Endothelial cell of umbilical vein (primary cell): Measurements from ENCODE around the gene ADRM1. TPM values are rescaled to one million over a fixed set of nuclear protein-coding genes. Genes with fewer than 3 reads are reported as not detected.

Experiments used
- BruUV-seq: library from RNA; stranded (reverse); fragments of 400-500 nt; replicated peaks from 2 replicates; lab custom pipeline; 2021; lab: Mats Ljungman, UMichigan
- CTCF ChIA-PET: fragments of 300-600, 350-600 bp; sonication (Branson Sonifier 250); formaldehyde crosslinking; loops from one replicate; lab custom pipeline; 2021; ENCODE audit warnings: antibody characterized with exemption, inconsistent platforms; lab: Charles Lee
- POLR2A ChIA-PET: fragments of 300-600, 350-600 bp; sonication (Branson Sonifier 250); formaldehyde crosslinking; loops from one replicate; lab custom pipeline; 2021; ENCODE audit warnings: antibody characterized with exemption, inconsistent platforms; lab: Charles Lee
- DNase-seq: peaks from one replicate; pipeline ENCODE4 v3.0.0-alpha.2; 2011; ENCODE audit warnings: low read depth, low spot score
- FAIRE-seq: peaks from 2 replicates; lab custom pipeline; 2011; peaks lifted over from hg19 to GRCh38; lab: Jason Lieb, UNC
- H2AFZ ChIP-seq: 2 replicates; pipeline ENCODE4 v1.6.0; 2012; ENCODE audit warnings: low read depth, low read length, control low read depth, inconsistent platforms
- H3K27ac ChIP-seq: 2 replicates; pipeline ENCODE4 v1.5.1; 2011; ENCODE audit warnings: low read depth, mild to moderate bottlenecking, control low read depth, low read length, moderate library complexity; ENCODE audit not compliant: insufficient read depth
- H3K27me3 ChIP-seq, 2 experiments: 2 replicates each; pipeline versions ENCODE4 v1.6.0 to v1.6.1; 2011; ENCODE audit warnings: low read length in 2 of 2, mixed read lengths in 1 of 2; ENCODE audit not compliant: control insufficient read depth in 2 of 2, insufficient read depth in 2 of 2
- H3K36me3 ChIP-seq, 2 experiments: 2 replicates in 1 of 2; 3 replicates in 1 of 2; pipeline ENCODE4 v1.5.1; 2011; ENCODE audit warnings: low read length in 2 of 2, mild to moderate bottlenecking in 1 of 2, moderate library complexity in 1 of 2; ENCODE audit not compliant: control insufficient read depth in 2 of 2, insufficient read depth in 2 of 2; ENCODE audit errors: extremely low read depth in 1 of 2
- H3K4me1 ChIP-seq: 3 replicates; pipeline ENCODE4 v1.5.1; 2011; ENCODE audit warnings: mild to moderate bottlenecking, low read length; ENCODE audit not compliant: control insufficient read depth, insufficient read depth; ENCODE audit errors: extremely low read depth
- H3K4me2 ChIP-seq: 2 replicates; pipeline ENCODE4 v1.6.1; 2011; ENCODE audit warnings: low read length, control low read depth, mixed read lengths; ENCODE audit not compliant: insufficient read depth
- H3K4me3 ChIP-seq, 3 experiments: fragments of 200-600 bp in 1 of 3; sonication (generic), shearing (Covaris generic) in 1 of 3; replicated peaks in 1 of 3; 2 replicates each; pipeline ENCODE4 v1.5.1; 2011 to 2016; ENCODE audit warnings: control low read depth in 3 of 3, low read length in 3 of 3, mild to moderate bottlenecking in 2 of 3, inconsistent platforms in 1 of 3, low read depth in 1 of 3, moderate library complexity in 1 of 3; ENCODE audit not compliant: insufficient read depth in 1 of 3
- H3K79me2 ChIP-seq: 2 replicates; pipeline ENCODE4 v1.6.0; 2012; ENCODE audit warnings: low read length, inconsistent platforms; ENCODE audit not compliant: control insufficient read depth, insufficient read depth
- H3K9ac ChIP-seq: replicated peaks from 2 replicates; pipeline ENCODE3; 2011; ENCODE audit warnings: low read length, control low read depth; ENCODE audit not compliant: insufficient read depth; ENCODE audit errors: extremely low read depth
- H3K9me1 ChIP-seq: replicated peaks from 3 replicates; pipeline ENCODE4 v1.6.0; 2011; ENCODE audit warnings: mild to moderate bottlenecking, low read length; ENCODE audit not compliant: control insufficient read depth, insufficient read depth; ENCODE audit errors: extremely low read depth
- H3K9me3 ChIP-seq: replicated peaks from 2 replicates; pipeline ENCODE4 v1.5.1; 2012; ENCODE audit warnings: low read length, inconsistent platforms; ENCODE audit not compliant: control insufficient read depth, insufficient read depth
- H4K20me1 ChIP-seq: replicated peaks from 2 replicates; pipeline ENCODE3; 2011; ENCODE audit warnings: mild to moderate bottlenecking, low read length; ENCODE audit not compliant: control insufficient read depth, insufficient read depth; ENCODE audit errors: extremely low read depth
- CTCF ChIP-seq, 2 donors: IDR thresholded peaks; 1 replicate in 1 of 2; 2 replicates in 1 of 2; pipeline ENCODE4 v1.5.1; 2011; ENCODE audit warnings: low read length in 2 of 2, mild to moderate bottlenecking in 2 of 2, moderate library complexity in 2 of 2, control low read depth in 1 of 2, inconsistent platforms in 1 of 2, low read depth in 1 of 2; ENCODE audit not compliant: insufficient read depth in 1 of 2; ENCODE audit errors: extremely low read depth in 1 of 2
- FOS ChIP-seq: IDR thresholded peaks from 2 replicates; pipeline ENCODE4 v1.6.1; 2011; ENCODE audit warnings: mild to moderate bottlenecking, low read length, moderate library complexity, borderline replicate concordance; ENCODE audit not compliant: insufficient read depth
- MAX ChIP-seq: IDR thresholded peaks from 2 replicates; pipeline ENCODE4 v1.6.1; 2011; ENCODE audit not compliant: insufficient read depth, insufficient read length
- MYC ChIP-seq: IDR thresholded peaks from one replicate; pipeline ENCODE4 v1.6.1; 2011; ENCODE audit warnings: mild to moderate bottlenecking, low read depth, low read length
- POLR2AphosphoS5 ChIP-seq: IDR thresholded peaks from 2 replicates; pipeline ENCODE4 v1.6.1; 2012; ENCODE audit warnings: low read depth, mild to moderate bottlenecking, control low read depth, low read length, moderate library complexity; ENCODE audit not compliant: insufficient read depth
- dilution Hi-C: fragments of 300-500 bp; cut with MboI; formaldehyde crosslinking; loops from one replicate; pipeline ENCODE4 v1.15.0; 2019; ENCODE audit warnings: low sequenced_read_pairs; ENCODE audit not compliant: extremely low pct_ligation_motif_present
- intact Hi-C: fragments of 100-400 bp; cut with micrococcal nuclease; formaldehyde crosslinking; loops from one replicate; pipeline ENCODE4 v1.10.0; 2022
- polyA plus RNA-seq, 4 experiments: library from polyadenylated mRNA; depleted of rRNA in 3 of 4; stranded (reverse) in 3 of 4; unstranded in 1 of 4; fragments of >200 nt; gene quantifications; 2 replicates each; pipeline versions ENCODE4 v1.2.1 to v1.2.3, GENCODE V29; 2011 to 2012; ENCODE audit warnings: missing spikeins in 1 of 4
- total RNA-seq: library from RNA; stranded (reverse); gene quantifications from 2 replicates; pipeline ENCODE4 v1.2.3, GENCODE V29; 2021

Gene ADRM1
- total and polyA plus RNA-seq, 2 donors (not counting 3 experiments of a cell fraction or from before 2014, with no cell fraction given) = 154 to 179 TPM

- POLR2A ChIA-PET = no interaction called here
- intact Hi-C loops = no loop called here
- no peaks in the 10 kb centered on the region for H3K9me3 ChIP-seq
- H3K36me3 ChIP-seq = peaks cover 17 to 71% of the 10 kb centered on the region in 2 experiments
- H3K4me1 ChIP-seq = no peaks in the 10 kb centered on the region
- H3K9me1 ChIP-seq = no peaks in the 10 kb centered on the region
- DNase-seq = no peak
- no peaks in the 10 kb centered on the region for H3K27me3 ChIP-seq
- H4K20me1 ChIP-seq = no peaks in the 10 kb centered on the region
- peaks cover 4% of the 10 kb centered on the region for H3K79me2 ChIP-seq
- CTCF ChIA-PET = interaction anchor here (0.6 to 2.3 kb wide), 2 partner anchors 20 to 69 kb away, joined by 3 to 7 read pairs; no protein-coding TSS in a partner anchor
- no peak overlapping the region for H3K4me2 ChIP-seq
- no peak for FAIRE-seq
- no TSS peak for BruUV-seq
- H3K27ac ChIP-seq = no peak overlapping the region
- H3K9ac ChIP-seq = no peak overlapping the region
- no peak overlapping the region for H3K4me3 ChIP-seq
- no peak overlapping the region for H2AFZ ChIP-seq
- dilution Hi-C loops = no loop called here
- TF ChIP-seq MAX (no peak), POLR2AphosphoS5 (no peak), MYC (no peak), FOS (no peak), CTCF (IDR thresholded peaks at IDR 0.05; ENCODE audit: extremely low read depth in 1 of 2, insufficient read depth in 1 of 2, low read depth in 1 of 2, low read length in 2 of 2) (no peak)
Measured at GRCh38 chr20:62313021-62313420, 10.2 kb downstream of the ADRM1 start.
